Trophoblast cell (in vitro differentiated cells and primary cell): Measurements from ENCODE around the gene CKB.

Experiments used
- DNase-seq, 2 donors: peaks; one replicate each; pipeline ENCODE4 v3.0.0-alpha.2; 2016
- H2AFZ ChIP-seq: 2 replicates; pipeline ENCODE4 v1.6.1; 2013; ENCODE audit warnings: low read length, moderate library complexity, mild to moderate bottlenecking; ENCODE audit not compliant: insufficient read depth, poor library complexity
- H2AK5ac ChIP-seq: 2 replicates; pipeline ENCODE4 v1.6.1; 2013; ENCODE audit warnings: mild to moderate bottlenecking, low read length
- H2BK120ac ChIP-seq: 2 replicates; pipeline ENCODE4 v1.6.1; 2013; ENCODE audit warnings: low read length, mild to moderate bottlenecking, moderate library complexity; ENCODE audit not compliant: insufficient read depth, poor library complexity
- H2BK12ac ChIP-seq: 2 replicates; pipeline ENCODE4 v1.6.1; 2013; ENCODE audit warnings: mild to moderate bottlenecking, low read length, moderate library complexity
- H2BK5ac ChIP-seq: 2 replicates; pipeline ENCODE4 v1.6.1; 2013; ENCODE audit warnings: low read length, low read depth, moderate library complexity, mild to moderate bottlenecking; ENCODE audit not compliant: poor library complexity
- H3K14ac ChIP-seq: 2 replicates; pipeline ENCODE4 v1.6.1; 2013; ENCODE audit warnings: mild to moderate bottlenecking, low read length
- H3K18ac ChIP-seq: 2 replicates; pipeline ENCODE4 v1.6.1; 2013; ENCODE audit warnings: mild to moderate bottlenecking, low read length
- H3K23ac ChIP-seq: 2 replicates; pipeline ENCODE4 v1.6.1; 2013; ENCODE audit warnings: low read length
- H3K27ac ChIP-seq: 2 replicates; pipeline ENCODE4 v1.5.1; 2013; ENCODE audit warnings: low read depth, mild to moderate bottlenecking, inconsistent platforms, low read length, moderate library complexity
- H3K27me3 ChIP-seq: 2 replicates; pipeline ENCODE4 v1.6.1; 2013; ENCODE audit warnings: inconsistent platforms, mild to moderate bottlenecking, low read length, moderate library complexity; ENCODE audit not compliant: insufficient read depth
- H3K36me3 ChIP-seq, 2 experiments: 1 replicate in 1 of 2; 2 replicates in 1 of 2; pipeline ENCODE4 v1.6.1; 2013; ENCODE audit warnings: low read length in 2 of 2, mild to moderate bottlenecking in 2 of 2, moderate library complexity in 1 of 2; ENCODE audit not compliant: insufficient read depth in 2 of 2, control insufficient read depth in 1 of 2
- H3K4ac ChIP-seq: 2 replicates; pipeline ENCODE4 v1.6.1; 2013; ENCODE audit warnings: low read depth, mild to moderate bottlenecking, low read length, moderate library complexity
- H3K4me1 ChIP-seq, 2 experiments: 1 replicate in 1 of 2; 2 replicates in 1 of 2; pipeline ENCODE4 v1.6.1; 2013; ENCODE audit warnings: low read length in 2 of 2, mild to moderate bottlenecking in 2 of 2, moderate library complexity in 1 of 2; ENCODE audit not compliant: insufficient read depth in 2 of 2, control insufficient read depth in 1 of 2
- H3K4me2 ChIP-seq: 2 replicates; pipeline ENCODE4 v1.6.1; 2013; ENCODE audit warnings: inconsistent platforms, mild to moderate bottlenecking, low read length, moderate library complexity
- H3K4me3 ChIP-seq: 2 replicates; pipeline ENCODE4 v1.5.1; 2013; ENCODE audit warnings: mild to moderate bottlenecking, low read depth, low read length, inconsistent platforms
- H3K79me1 ChIP-seq: one replicate; pipeline ENCODE4 v1.6.1; 2013; ENCODE audit warnings: low read length
- H3K79me2 ChIP-seq: 2 replicates; pipeline ENCODE4 v1.6.1; 2013; ENCODE audit warnings: low read length, mild to moderate bottlenecking; ENCODE audit not compliant: control insufficient read depth, insufficient read depth, poor library complexity
- H3K9ac ChIP-seq: 2 replicates; pipeline ENCODE4 v1.6.1; 2013; ENCODE audit warnings: mild to moderate bottlenecking, low read length
- H3K9me3 ChIP-seq: 2 replicates; pipeline ENCODE4 v1.6.1; 2013; ENCODE audit warnings: low read depth, mild to moderate bottlenecking, control low read depth, inconsistent platforms, low read length; ENCODE audit not compliant: insufficient read depth
- H4K12ac ChIP-seq: 2 replicates; pipeline ENCODE4 v1.6.1; 2013; ENCODE audit warnings: low read depth, mild to moderate bottlenecking, low read length, moderate library complexity
- H4K8ac ChIP-seq: 2 replicates; pipeline ENCODE4 v1.6.1; 2013; ENCODE audit warnings: low read depth, mild to moderate bottlenecking, low read length, moderate library complexity
- H4K91ac ChIP-seq: one replicate; pipeline ENCODE4 v1.6.1; 2013; ENCODE audit warnings: low read depth, mild to moderate bottlenecking, low read length, moderate library complexity
- WGBS: extraction: QIAGEN DNeasy Blood & Tissue Kit; methylation state at CpG from one replicate; pipeline ENCODE4 v1.1.7; 2013; ENCODE audit warnings: missing lambda C conversion rate; ENCODE audit not compliant: insufficient read length, insufficient coverage; ENCODE audit errors: extremely low coverage; 5-methylcytosine and 5-hydroxymethylcytosine counted together

Gene CKB

DNA sequence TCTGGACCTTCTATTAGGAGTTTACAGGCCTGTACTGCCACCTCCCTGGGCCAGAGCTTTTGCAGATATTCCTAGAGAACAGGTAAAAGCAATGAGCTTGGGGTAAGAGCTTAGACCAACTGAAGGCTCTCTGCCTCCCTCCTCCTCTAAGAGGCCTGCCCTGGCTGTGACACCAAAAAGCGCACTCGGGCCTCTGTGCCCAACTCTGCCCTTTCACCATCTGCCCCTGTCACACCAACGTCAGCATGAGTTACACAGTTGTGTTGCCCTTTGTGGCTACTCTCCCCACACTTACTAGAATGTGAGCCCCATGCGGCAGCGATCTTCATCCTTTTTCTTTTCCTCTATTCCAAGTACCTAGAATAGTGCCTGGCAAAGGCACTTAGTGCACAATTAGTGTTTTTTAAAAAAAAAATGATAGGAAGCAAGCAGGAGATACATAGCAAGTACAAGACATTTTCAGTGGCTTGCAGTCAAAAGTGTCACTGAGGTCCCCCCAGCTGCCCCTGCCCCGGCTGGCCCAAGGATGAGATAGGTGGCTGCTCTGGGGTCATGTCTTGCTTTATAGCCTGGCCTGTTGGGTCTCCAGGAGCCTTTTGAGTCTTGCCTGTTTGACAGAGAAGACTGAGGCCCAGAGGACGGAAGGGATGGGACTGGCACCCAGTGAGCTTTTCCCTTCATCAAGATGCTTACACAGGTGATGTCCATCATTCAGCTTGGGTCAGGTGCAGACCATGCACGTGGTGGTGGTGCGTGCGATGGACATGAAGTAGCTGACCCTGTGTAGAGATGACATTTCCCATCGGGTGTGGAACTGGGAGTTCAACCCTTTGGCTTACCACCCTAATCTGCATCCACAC, 12.5 kb downstream of the CKB start:
- no peak for DNase-seq
- H3K79me2 ChIP-seq: no peaks in the 10 kb centered on the region
- no peak overlapping the region for H3K23ac ChIP-seq
- no peak overlapping the region for H2AK5ac ChIP-seq
- no peak overlapping the region for H3K18ac ChIP-seq
- whole genome bisulfite sequencing: no CpG with 5 or more reads among the region's 11 CpGs
- no peak overlapping the region for H4K12ac ChIP-seq
- no peak overlapping the region for H2BK120ac ChIP-seq
- H3K9ac ChIP-seq: no peak overlapping the region
- H4K91ac ChIP-seq: no peak overlapping the region
- H3K14ac ChIP-seq: no peak overlapping the region
- H3K9me3 ChIP-seq: peaks cover under 1% of the 10 kb centered on the region
- no peak overlapping the region for H3K4me2 ChIP-seq
- H3K36me3 ChIP-seq: peaks cover 38 to 54% of the 10 kb centered on the region in 2 experiments
- no peak overlapping the region for H3K27ac ChIP-seq
- H4K8ac ChIP-seq: no peak overlapping the region
- no peak overlapping the region for H2BK5ac ChIP-seq
- H3K4me1 ChIP-seq: no peaks in the 10 kb centered on the region
- no peak overlapping the region for H3K4me3 ChIP-seq
- H3K79me1 ChIP-seq: no peaks in the 10 kb centered on the region
- no peak overlapping the region for H2AFZ ChIP-seq
- H3K4ac ChIP-seq: no peak overlapping the region
- no peak overlapping the region for H2BK12ac ChIP-seq
- no peaks in the 10 kb centered on the region for H3K27me3 ChIP-seq

DNA sequence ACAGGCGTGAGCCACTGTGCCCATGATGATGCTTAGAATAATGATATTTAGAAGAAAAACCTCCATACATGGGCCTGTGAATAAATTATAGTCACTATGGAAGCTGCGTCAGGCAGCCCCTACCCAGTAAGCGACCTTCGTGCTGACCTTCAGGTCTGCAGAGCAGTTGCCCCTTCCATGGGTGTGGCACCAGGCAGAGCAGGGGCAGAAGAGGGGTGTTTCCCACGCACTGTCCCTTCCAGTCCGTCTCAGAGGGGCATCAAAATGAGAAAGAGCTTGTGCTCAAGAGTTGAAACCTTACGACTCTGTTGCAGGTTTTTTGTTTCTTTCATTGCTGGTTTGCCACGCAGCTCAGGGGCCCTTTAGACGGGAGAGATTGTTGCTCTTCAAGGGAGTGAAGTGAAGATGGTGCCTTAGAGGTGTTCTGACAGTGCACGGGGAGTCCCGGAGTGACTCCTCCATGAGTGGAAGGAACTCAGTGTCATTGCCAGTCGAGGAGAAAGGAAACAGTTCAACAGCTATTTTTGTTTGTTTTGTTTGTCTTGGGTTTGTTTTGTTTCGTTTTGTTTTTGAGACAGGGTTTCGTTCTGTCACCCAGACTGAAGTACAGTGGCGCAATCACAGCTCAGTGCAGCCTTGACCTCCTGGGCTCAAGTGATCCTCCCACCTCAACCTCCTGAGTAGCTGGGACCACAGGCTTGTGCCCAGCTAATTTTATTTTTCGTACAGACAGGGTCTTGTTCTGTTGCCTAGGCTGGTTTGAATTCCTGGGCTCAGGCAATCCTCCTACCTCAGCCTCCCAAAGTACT, 13.9 kb downstream of the CKB start:
- Histone ChIP-seq H4K12ac (no peak overlapping the region), H2BK12ac (no peak overlapping the region), H2AK5ac (no peak overlapping the region), H3K79me2 (no peaks in the 10 kb centered on the region), H2BK5ac (no peak overlapping the region), H3K18ac (no peak overlapping the region), H3K27me3 (no peaks in the 10 kb centered on the region), H3K23ac (no peak overlapping the region), H3K4ac (no peak overlapping the region), H3K36me3 (peaks cover 47 to 60% of the 10 kb centered on the region in 2 experiments), H3K4me3 (no peak overlapping the region), H4K8ac (no peak overlapping the region), H3K14ac (no peak overlapping the region), H3K9ac (no peak overlapping the region), H2BK120ac (no peak overlapping the region), H3K4me2 (no peak overlapping the region), H2AFZ (no peak overlapping the region), H3K27ac (no peak overlapping the region), H3K79me1 (no peaks in the 10 kb centered on the region), H3K4me1 (no peaks in the 10 kb centered on the region), H3K9me3 (peaks cover 2% of the 10 kb centered on the region), H4K91ac (no peak overlapping the region)
- DNase-seq: no peak
- WGBS: no CpG with 5 or more reads among the region's 16 CpGs

DNA sequence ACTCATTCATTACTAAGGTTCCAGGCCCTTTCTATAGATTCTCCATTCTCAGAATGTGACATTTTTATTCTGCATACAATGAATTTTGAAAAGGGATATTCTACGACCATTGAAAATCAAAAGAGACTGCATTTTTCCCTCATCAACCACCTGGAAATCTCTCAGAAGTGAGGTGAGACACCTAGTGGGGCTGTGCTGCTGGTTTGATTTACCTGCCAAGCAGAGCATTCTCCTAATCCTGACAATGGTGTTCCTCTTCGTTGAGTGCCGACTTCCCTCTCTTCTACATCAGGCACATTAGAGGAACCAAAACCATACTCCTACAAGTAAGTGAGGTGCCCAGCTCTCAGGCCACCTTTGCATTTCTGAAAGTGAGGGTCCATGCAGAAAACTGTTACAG, 14.9 kb downstream of the CKB start:
- no peak overlapping the region for H3K18ac ChIP-seq
- no peak overlapping the region for H3K14ac ChIP-seq
- H3K79me1 ChIP-seq: no peaks in the 10 kb centered on the region
- peaks cover 2% of the 10 kb centered on the region for H3K9me3 ChIP-seq
- no peak overlapping the region for H3K23ac ChIP-seq
- no peak overlapping the region for H2BK12ac ChIP-seq
- no peak overlapping the region for H4K8ac ChIP-seq
- no CpG with 5 or more reads among the region's 3 CpGs for WGBS
- no peak overlapping the region for H3K4me2 ChIP-seq
- H3K36me3 ChIP-seq: peaks cover 50 to 61% of the 10 kb centered on the region in 2 experiments
- no peaks in the 10 kb centered on the region for H3K4me1 ChIP-seq
- H3K27me3 ChIP-seq: no peaks in the 10 kb centered on the region
- no peak overlapping the region for H3K4ac ChIP-seq
- no peaks in the 10 kb centered on the region for H3K79me2 ChIP-seq
- DNase-seq: no peak
- H2BK120ac ChIP-seq: no peak overlapping the region
- H3K9ac ChIP-seq: no peak overlapping the region
- H3K4me3 ChIP-seq: no peak overlapping the region
- no peak overlapping the region for H2AFZ ChIP-seq
- H2AK5ac ChIP-seq: no peak overlapping the region
- no peak overlapping the region for H2BK5ac ChIP-seq
- H4K12ac ChIP-seq: no peak overlapping the region
- no peak overlapping the region for H4K91ac ChIP-seq
- H3K27ac ChIP-seq: no peak overlapping the region

DNA sequence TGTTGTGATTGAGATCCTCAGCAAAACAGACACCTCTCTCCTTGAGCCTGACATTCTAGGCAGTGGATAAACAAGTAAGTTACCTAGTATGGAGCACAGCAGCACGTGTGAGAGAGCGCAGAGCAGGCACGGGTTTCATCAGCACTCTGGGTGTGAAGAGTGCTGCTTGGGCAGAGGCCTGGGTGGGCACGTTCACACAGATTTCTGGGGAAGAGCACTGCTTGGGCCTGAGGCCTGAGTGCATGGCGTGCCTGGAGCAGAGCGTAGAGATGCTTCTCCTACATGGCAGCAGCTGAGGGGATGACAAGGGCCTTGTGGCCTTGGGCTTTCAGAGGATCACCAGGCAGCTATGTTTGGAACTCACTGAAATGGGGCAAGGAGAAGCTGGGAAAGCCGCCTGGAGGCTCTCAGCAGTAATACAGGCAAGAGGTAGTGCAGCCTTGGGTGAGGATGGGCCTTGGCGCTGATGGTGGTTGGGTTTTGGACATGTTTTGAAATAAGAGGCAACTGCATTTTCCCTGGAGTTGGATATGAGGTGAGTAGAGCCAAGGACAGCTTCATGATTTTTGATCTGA, 17.6 kb downstream of the CKB start:
- Histone ChIP-seq H3K4me2 (no peak overlapping the region), H4K12ac (no peak overlapping the region), H3K27ac (no peak overlapping the region), H2BK12ac (no peak overlapping the region), H3K18ac (no peak overlapping the region), H2AK5ac (no peak overlapping the region), H2AFZ (no peak overlapping the region), H3K4me3 (no peak overlapping the region), H3K79me2 (no peaks in the 10 kb centered on the region), H4K8ac (no peak overlapping the region), H3K4ac (no peak overlapping the region), H3K14ac (no peak overlapping the region), H3K27me3 (no peaks in the 10 kb centered on the region), H3K9ac (no peak overlapping the region), H4K91ac (no peak overlapping the region), H3K23ac (no peak overlapping the region), H3K9me3 (peaks cover 2% of the 10 kb centered on the region), H3K4me1 (no peaks in the 10 kb centered on the region), H2BK120ac (no peak overlapping the region), H2BK5ac (no peak overlapping the region), H3K79me1 (no peaks in the 10 kb centered on the region), H3K36me3 (peaks cover 41 to 59% of the 10 kb centered on the region in 2 experiments)
- peak; percentile 82 to 92 for DNase-seq
- WGBS: no CpG with 5 or more reads among the region's 8 CpGs
